HG03025 (cell line): Measurements from ENCODE around the gene SLC35F1.
"Not testable (repeated sequence)": the region's sequence is repeated elsewhere in the genome, so short reads cannot be mapped to it uniquely, and the experiment has no call there.

Experiments used
- ATAC-seq: cut with Tn5 transposase; IDR thresholded peaks from one replicate; pipeline ENCODE4 v1.9.1; 2021; ENCODE audit warnings: mild to moderate bottlenecking, moderate library complexity; ENCODE audit not compliant: unreplicated experiment, low FRiP score

SLC35F1 gene

GRCh38 chr6:117986396-117986795 lies 79.3 kb downstream of the SLC35F1 start:
- ATAC-seq = no peak

- no peak for ATAC-seq
These were observed 82.0 kb downstream of the SLC35F1 start for GRCh38 chr6:117989086-117989485.

DNA sequence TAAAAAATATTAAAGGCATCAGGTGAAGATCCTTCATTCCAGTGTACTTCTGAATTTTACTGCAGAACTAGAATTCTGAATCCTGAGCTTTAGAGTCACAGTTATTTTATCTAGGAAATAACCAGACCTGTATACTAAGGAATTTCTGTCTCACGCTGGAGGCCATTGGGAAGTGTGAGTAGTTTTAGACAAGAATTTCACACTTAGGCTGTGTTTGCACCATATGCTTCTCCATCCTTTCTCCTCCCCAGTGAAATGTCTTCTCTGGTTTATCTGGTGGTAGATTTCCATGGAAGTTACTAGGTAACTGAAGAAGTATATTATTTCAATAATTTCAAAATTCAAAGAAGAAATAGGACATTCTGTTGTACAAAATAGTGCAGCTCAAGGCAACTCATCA lies 83.1 kb downstream of the SLC35F1 start:
- ATAC-seq = no peak

DNA sequence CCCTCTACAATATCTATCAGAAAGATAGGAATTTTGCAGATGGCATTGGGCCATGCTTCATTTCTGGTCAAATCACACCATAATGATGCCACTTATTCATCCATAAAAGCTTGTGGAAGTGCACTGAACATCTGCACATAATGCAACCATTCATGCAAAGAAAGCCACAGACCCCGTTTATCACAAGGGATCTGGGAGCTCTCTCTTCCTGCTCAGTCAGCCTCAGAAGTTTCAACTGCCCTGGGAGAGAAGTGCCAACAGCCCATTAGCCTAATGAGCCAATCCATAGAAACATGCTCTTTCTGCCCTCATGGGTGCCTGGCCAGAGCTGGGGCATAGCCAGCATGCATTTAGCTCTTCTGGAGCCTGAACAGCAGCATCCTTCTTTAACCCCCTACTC lies 85.8 kb downstream of the SLC35F1 start:
- no peak for ATAC-seq

DNA sequence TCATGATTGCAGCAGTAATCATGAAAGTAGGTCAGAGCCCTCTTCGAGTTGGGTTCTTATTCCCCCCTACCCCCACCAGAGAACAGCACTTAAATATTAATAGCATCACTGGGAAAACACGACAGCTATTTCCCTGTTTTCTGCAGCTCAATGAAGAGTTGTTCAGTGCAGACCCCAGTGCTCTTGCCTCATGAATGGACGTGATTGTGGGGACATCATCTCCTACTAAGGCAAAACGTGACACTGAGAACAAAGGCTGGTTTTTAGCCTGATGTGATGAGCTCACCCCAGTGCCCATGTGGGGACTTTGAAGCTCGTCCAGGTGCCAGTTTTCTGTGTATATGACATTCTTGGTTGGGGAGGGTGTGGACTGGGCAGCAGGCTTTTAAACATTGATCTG lies 105.9 kb downstream of the SLC35F1 start:
- no peak for ATAC-seq

DNA sequence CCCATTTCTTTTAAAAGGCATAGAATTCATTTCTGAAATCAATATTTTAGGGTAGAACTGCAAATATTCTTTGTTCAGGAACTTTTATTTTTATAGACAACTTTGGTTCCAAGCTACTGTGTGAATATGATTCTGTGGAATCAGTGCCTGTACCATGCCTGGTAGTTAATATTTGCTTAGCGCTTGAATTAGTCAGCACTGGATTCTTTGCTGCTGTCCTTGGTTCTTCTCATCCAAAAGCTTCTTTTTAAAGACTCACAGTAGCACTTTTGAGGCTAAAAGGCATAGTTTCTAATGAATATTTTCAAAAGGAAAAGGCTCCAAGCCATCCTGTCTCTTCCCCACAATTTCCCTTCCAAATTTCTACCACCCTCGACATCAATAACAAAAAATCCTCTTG lies 109.5 kb downstream of the SLC35F1 start:
- ATAC-seq = no peak

GRCh38 chr6:118017301-118017848 lies 110.3 kb downstream of the SLC35F1 start:
- ATAC-seq = no peak

DNA sequence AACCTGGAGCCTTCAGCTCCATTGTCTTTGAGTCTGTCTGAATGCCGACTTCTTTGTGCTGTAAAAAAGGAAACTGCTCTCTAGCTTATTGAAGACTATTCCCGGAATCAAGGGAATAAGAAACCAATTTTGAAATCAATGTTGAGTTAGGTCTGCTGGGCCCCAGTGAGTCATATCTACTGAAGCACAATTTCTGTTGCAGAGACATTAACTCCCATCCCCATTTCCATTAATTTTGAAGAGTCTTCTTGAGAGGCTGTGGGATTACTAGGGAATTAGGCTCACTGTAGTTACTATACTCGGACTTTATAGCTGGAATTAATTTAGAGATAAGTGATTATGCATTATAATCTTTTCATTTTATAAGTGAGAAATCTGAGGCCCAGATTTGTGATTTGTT lies 116.7 kb downstream of the SLC35F1 start:
- no peak for ATAC-seq

DNA sequence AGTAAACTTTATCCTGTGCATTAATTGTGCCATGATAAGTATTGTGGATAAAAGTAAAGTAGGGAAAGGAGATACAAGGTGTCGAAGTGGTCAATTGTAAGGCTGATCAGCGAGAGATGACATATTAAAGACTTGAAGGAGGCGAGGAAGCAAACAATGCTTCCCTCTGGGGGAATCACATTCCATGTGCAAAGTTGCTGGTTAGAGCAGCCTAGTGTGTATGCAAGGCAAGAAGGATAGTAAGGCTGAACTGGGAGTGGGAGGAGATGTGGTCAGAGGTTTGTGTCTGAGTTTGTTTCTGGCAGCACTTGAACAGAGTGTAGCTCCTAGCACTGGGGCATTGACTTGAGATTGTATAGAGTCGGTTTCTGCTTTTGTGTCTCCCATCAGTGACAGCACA lies 122.9 kb downstream of the SLC35F1 start:
- ATAC-seq = no peak

- not testable (repeated sequence) for ATAC-seq
These were observed 130.4 kb downstream of the SLC35F1 start for GRCh38 chr6:118037479-118037878.

DNA sequence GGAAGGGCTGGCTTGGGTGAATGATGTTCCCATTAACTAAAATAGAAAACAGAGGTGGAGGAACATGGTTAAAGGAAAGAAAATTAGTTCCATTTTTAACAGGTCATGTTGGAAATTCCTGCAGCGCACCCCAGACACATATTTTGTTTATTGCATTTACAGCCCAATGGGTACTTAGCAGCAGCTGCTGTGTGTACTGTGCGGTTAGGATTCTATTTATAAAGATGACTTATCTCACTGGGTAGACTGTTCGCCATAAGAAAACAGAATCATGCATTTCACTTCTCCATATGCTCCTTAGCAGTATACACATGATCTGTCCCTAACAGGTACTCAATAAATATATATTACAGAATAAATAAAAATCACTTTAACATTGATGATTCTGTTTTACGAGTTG lies 135.8 kb downstream of the SLC35F1 start:
- ATAC-seq = no peak

- ATAC-seq = no peak
These were observed 137.2 kb downstream of the SLC35F1 start for GRCh38 chr6:118044275-118044674.

- no peak for ATAC-seq
These were observed 147.0 kb downstream of the SLC35F1 start for GRCh38 chr6:118054082-118054481.

GRCh38 chr6:118061666-118062065 lies 154.6 kb downstream of the SLC35F1 start:
- ATAC-seq = no peak

DNA sequence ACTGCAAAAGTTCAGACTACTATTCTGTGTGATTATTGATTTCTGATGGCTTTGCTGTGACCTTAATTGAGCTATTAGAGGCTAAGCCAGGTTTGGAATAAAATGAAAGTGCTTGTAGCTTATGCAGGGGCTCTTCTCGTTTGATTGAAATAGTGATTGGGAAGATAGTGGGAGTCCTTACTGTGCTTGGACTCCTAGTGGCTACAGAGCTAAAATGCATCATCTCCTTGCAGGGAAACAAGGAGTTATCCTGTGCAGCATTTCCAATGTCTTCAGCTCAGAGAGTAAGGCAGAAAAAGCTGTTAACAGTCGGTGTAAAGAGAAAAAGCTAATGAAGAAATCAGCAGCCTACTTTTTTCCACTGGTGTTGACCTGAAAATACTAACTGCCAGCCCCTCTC lies 173.5 kb downstream of the SLC35F1 start:
- no peak for ATAC-seq

GRCh38 chr6:118083711-118084110 lies 176.6 kb downstream of the SLC35F1 start:
- no peak for ATAC-seq

DNA sequence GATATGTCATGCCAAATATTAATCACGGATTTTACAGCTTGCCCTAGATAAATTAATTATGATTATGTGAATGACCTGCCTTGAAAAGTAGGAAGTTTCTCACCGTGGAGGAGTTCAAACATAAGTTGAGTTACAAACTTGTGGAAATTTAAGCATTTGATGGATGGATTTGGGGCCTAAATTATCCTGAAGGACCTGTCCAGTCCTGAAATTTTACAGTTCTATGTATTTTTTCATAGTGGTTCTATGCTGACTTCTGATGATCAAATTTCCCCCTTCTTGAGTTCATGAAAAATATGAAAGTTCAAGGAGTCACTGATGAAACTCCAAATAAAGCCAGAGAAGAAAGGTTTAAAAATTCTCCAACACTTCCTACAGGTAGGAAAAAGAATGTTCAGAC lies 178.6 kb downstream of the SLC35F1 start:
- no peak for ATAC-seq

DNA sequence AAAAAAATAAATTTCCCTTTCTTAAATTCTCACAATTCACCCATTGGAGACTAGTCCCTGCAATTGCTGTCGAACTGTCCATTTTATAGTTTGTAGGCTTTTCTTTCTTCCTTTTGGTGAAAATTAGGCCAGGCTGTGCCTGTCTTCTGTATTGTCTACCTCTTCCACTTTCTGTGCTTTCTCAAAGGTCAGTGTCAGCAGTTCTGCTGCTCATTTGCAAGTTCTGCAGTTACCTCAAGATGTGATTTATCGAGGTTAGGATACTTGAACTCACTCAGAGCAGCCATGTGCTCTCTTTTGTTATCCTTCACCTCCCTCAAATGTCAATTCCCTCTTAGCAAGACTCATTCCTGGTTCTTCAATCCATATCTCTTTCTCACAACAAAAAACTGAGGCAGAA lies 179.1 kb downstream of the SLC35F1 start:
- ATAC-seq = no peak

GRCh38 chr6:118092086-118092485 lies 185.0 kb downstream of the SLC35F1 start:
- ATAC-seq = no peak

- ATAC-seq = no peak
These were observed 190.5 kb downstream of the SLC35F1 start for GRCh38 chr6:118097576-118097975.

DNA sequence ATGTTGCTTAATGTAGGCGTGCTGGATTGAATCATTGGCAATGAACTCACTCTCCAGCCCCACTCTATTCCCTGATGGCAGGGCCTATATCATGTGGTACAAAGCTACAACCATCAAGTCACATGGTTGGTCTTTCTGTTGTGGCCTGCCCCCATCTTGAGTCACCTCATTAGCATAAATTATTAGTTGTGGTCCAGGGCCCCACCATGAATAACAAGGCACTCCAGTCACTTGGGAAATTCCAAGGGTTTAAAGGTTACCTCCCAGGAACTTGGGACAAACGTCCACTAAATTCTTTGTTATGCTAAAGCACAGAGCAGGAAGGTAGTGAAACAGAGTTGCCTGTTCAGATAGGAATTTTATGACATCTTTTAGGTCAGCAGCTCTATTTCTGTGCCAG lies 193.7 kb downstream of the SLC35F1 start:
- no peak for ATAC-seq

DNA sequence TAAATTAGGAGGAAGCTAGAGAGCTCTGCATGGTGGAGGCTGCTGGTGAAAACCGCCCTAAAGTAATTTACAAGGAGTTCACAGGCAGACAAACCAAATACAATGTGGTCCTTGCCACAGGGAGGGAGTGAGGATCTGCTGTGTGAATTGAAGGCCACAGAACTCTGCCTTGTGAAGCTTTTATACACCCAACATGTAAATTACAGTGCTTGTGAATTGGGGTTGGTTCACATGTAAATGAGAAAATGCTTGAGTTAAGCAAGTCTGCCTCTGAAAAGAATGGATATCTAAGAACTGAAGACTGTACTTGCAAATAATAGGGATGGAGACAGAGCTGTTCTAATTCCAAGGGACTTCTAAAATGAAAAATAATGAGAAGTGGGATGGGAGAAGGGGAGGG lies 194.2 kb downstream of the SLC35F1 start:
- no peak for ATAC-seq

DNA sequence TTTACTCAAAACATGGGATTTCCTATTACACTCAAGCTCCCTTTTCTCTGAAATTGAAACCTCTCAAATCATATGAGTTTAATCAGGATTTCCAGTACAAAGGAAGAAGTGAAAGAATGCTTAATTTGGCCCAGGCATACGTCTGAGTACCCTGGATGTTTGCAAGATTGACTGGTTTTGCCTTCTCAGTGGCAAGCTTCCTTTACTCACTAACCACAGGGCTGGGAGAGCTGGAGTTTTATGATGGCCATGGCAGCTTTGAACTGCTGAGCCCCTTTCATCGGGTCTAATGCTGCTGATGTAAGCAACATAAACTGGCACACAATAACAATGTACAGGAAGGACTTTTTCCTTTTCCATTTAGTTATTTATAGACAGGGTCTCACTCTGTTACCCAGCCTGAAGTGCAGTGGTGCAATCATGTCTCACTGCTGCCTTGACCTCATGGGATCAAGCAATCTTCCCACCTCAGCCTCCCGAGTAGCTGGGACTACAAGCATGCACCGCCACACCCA lies 194.8 kb downstream of the SLC35F1 start:
- no peak for ATAC-seq
